ENCODE results near the gene SLC25A48.

DNA sequence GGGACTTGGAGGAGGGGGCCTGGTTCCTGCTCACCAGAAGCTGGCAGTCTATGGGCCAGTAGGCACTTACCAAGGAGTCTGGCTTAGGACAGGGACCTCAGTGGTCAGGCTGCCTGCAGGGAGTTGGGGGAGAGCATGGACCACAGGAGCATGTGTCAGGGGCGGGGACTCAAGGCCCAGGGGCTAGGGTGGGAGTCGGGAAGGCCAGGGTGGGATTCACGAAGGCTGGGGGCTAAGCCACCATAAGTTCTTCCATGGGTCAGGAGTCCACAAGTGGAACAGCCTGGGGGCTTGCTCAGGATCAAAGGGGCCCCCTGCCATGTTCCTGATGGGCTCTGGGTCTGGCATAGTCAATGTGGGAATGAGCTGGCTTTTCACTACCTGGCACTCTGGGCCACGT lies 11.5 kb upstream of the SLC25A48 start:
- TF ChIP-seq, protein P1, sequence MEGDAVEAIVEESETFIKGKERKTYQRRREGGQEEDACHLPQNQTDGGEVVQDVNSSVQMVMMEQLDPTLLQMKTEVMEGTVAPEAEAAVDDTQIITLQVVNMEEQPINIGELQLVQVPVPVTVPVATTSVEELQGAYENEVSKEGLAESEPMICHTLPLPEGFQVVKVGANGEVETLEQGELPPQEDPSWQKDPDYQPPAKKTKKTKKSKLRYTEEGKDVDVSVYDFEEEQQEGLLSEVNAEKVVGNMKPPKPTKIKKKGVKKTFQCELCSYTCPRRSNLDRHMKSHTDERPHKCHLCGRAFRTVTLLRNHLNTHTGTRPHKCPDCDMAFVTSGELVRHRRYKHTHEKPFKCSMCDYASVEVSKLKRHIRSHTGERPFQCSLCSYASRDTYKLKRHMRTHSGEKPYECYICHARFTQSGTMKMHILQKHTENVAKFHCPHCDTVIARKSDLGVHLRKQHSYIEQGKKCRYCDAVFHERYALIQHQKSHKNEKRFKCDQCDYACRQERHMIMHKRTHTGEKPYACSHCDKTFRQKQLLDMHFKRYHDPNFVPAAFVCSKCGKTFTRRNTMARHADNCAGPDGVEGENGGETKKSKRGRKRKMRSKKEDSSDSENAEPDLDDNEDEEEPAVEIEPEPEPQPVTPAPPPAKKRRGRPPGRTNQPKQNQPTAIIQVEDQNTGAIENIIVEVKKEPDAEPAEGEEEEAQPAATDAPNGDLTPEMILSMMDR (IDR thresholded peaks at IDR 0.05): no peak
- TF ChIP-seq POLR2A (IDR thresholded peaks at IDR 0.05): no peak
